Mammary epithelial cell (primary cell): ENCODE data around the gene HS3ST4.

Experiments used
- EZH2 ChIP-seq: IDR thresholded peaks from 2 replicates; pipeline ENCODE4 v1.6.1; 2012; ENCODE audit warnings: low read length, inconsistent platforms, borderline replicate concordance
- TF ChIP-seq, protein P1 (sequence below), 2 donors: IDR thresholded peaks in 1 of 2; conservative IDR thresholded peaks in 1 of 2; 2 replicates each; pipeline ENCODE4 v1.5.1; 2011 to 2012; ENCODE audit warnings: inconsistent platforms in 2 of 2, low read length in 2 of 2, mild to moderate bottlenecking in 2 of 2, control low read depth in 1 of 2, low read depth in 1 of 2; ENCODE audit not compliant: insufficient read depth in 1 of 2; ENCODE audit errors: extremely low read depth in 1 of 2

DNA sequence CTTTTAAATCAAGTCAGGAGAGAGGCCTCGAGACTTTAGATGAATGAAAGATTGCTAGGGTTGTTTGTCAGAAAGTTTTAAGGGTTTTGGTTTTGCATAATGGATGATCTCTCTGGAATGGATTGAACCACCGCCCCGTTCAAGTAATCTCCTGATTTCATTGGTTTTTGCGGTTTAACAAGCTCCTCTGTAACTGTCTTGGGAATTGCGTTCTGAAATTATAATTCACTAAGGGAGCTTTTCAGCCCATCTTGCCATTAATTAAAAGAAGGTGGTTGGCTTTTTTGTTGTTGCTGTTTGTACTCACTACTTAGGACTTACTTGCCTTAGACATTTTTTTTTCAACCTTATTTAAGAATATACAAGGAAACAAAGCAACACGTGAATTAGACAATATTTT lies 8.8 kb downstream of the HS3ST4 start:
- TF ChIP-seq, protein P1, sequence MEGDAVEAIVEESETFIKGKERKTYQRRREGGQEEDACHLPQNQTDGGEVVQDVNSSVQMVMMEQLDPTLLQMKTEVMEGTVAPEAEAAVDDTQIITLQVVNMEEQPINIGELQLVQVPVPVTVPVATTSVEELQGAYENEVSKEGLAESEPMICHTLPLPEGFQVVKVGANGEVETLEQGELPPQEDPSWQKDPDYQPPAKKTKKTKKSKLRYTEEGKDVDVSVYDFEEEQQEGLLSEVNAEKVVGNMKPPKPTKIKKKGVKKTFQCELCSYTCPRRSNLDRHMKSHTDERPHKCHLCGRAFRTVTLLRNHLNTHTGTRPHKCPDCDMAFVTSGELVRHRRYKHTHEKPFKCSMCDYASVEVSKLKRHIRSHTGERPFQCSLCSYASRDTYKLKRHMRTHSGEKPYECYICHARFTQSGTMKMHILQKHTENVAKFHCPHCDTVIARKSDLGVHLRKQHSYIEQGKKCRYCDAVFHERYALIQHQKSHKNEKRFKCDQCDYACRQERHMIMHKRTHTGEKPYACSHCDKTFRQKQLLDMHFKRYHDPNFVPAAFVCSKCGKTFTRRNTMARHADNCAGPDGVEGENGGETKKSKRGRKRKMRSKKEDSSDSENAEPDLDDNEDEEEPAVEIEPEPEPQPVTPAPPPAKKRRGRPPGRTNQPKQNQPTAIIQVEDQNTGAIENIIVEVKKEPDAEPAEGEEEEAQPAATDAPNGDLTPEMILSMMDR (conservative IDR thresholded peaks at IDR 0.05 in 1 of 2, IDR thresholded peaks at IDR 0.05 in 1 of 2; ENCODE audit: extremely low read depth in 1 of 2, insufficient read depth in 1 of 2, low read depth in 1 of 2, low read length in 2 of 2) = no peak
- TF ChIP-seq EZH2 = no peak
